ENCODE data around the gene SEMA4D.
"Not testable (repeated sequence)": the region's sequence is repeated elsewhere in the genome, so short reads cannot be mapped to it uniquely, and the experiment has no call there.

SEMA4D gene

GRCh38 chr9:89356782-89357181 is 141.1 kb downstream of the SEMA4D start:
- no peaks in the 10 kb centered on the region for H3K9me3 ChIP-seq (ENCODE audit: low read length)
- H2AFZ ChIP-seq (ENCODE audit: low read depth, low read length), result no peak overlapping the region
- H3K4me1 ChIP-seq (ENCODE audit: insufficient read depth, low read length), result no peaks in the 10 kb centered on the region
- H3K27me3 ChIP-seq (ENCODE audit: insufficient read depth, low read length), result no peaks in the 10 kb centered on the region
- peaks cover 91% of the 10 kb centered on the region for H3K36me3 ChIP-seq (ENCODE audit: insufficient read depth, low read length)
- H3K4me3 ChIP-seq (ENCODE audit: low read length), result no peak overlapping the region

GRCh38 chr9:89354471-89354870 is 143.4 kb downstream of the SEMA4D start:
- H3K9me3 ChIP-seq (ENCODE audit: low read length), result no peaks in the 10 kb centered on the region

DNA sequence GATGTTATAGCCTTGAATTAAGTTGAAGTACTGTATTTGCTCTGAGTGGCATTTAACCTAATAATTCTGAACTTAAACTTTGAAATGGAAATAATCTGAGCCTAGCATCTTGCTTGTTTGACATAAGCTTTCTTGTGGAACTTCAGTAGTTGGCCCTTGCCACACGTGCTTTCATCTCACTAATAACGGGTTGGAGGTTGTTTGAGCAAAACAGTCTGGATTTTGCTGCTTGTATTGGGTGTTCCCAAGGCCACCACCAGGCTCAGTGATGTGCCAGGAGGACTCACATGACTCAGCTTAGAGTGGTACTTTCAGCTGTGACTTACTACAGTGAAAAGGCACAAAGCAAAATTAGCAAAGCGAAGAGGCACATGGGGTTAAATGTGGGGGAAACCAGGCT is 143.9 kb downstream of the SEMA4D start:
- Histone ChIP-seq H3K27me3 (ENCODE audit: insufficient read depth, low read length) (no peaks in the 10 kb centered on the region), H3K4me3 (ENCODE audit: low read length) (no peak overlapping the region), H3K9me3 (ENCODE audit: low read length) (no peaks in the 10 kb centered on the region), H2AFZ (ENCODE audit: low read depth, low read length) (no peak overlapping the region), H3K4me1 (ENCODE audit: insufficient read depth, low read length) (no peaks in the 10 kb centered on the region), H3K36me3 (ENCODE audit: insufficient read depth, low read length) (peaks cover 95% of the 10 kb centered on the region)

More at GRCh38 chr9:89354471-89354870, 143.4 kb downstream of the SEMA4D start:
- Histone ChIP-seq H2AFZ (ENCODE audit: low read depth, low read length) (no peak overlapping the region), H3K27me3 (ENCODE audit: insufficient read depth, low read length) (no peaks in the 10 kb centered on the region), H3K4me1 (ENCODE audit: insufficient read depth, low read length) (no peaks in the 10 kb centered on the region), H3K4me3 (ENCODE audit: low read length) (no peak overlapping the region), H3K36me3 (ENCODE audit: insufficient read depth, low read length) (peaks cover 94% of the 10 kb centered on the region)

DNA sequence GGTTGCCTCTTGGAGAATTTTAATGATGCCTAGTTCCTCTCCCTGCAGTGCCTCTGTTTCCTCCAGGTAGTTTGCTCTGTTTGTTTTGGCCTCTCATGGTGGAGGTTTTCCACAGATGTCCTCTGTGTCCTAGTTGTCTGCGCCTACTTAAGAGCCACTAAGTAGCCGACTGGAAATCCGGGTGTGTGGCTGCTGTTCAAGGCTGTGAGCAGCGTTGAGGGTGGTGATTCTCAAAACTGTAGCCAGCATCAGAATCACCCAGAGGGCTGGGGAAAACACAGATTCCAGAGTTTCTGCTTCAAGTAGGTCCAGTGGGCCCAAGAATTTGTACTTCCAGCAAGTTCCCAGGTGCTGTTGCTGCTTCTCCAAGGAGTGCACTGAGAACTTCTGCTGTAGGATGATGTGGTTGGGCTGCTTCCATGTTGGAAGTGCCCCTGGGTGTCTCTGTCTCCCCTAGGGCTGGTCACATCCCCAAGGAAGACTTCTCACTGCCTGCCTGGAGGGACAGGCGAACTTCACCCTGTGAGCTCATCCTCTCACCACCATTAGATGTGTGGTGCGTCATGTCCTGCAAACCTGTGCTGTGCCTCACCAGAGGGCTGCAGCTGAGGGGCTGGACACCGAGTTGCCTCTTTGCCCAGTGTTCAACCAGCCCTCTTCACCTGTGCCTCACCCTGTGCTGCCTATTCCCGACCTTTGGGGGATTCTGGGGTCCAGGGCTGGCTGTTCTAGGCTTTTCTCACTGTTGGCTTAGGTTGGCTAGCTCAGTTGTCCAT is 144.9 kb downstream of the SEMA4D start:
- Histone ChIP-seq H3K4me1 (ENCODE audit: insufficient read depth, low read length) (no peaks in the 10 kb centered on the region), H3K4me3 (ENCODE audit: low read length) (no peak overlapping the region), H3K36me3 (ENCODE audit: insufficient read depth, low read length) (peaks cover 95% of the 10 kb centered on the region), H3K9me3 (ENCODE audit: low read length) (no peaks in the 10 kb centered on the region), H2AFZ (ENCODE audit: low read depth, low read length) (no peak overlapping the region), H3K27me3 (ENCODE audit: insufficient read depth, low read length) (no peaks in the 10 kb centered on the region)

DNA sequence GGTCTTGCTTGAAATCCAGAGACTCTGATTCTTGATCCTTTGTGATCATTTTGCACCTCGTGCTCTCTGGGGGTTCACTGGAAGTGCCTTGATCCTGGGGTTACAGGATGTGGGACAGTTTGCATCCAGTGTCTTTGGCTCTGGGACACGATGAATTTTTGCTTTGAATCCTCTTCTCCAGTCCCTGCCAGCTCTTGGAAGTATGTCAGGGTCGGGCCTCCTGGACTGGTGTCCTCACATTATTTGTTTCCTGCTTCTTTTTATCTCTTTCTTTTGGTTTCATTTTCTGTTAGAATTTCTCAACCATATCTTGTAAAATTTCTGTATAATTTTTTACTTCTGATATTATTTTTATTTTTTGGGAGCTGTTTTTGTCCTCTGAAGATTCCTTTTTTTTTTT is 145.5 kb downstream of the SEMA4D start:
- H3K36me3 ChIP-seq (ENCODE audit: insufficient read depth, low read length), result peaks cover 95% of the 10 kb centered on the region
- no peak overlapping the region for H2AFZ ChIP-seq (ENCODE audit: low read depth, low read length)
- no peaks in the 10 kb centered on the region for H3K9me3 ChIP-seq (ENCODE audit: low read length)
- H3K27me3 ChIP-seq (ENCODE audit: insufficient read depth, low read length), result no peaks in the 10 kb centered on the region
- no peaks in the 10 kb centered on the region for H3K4me1 ChIP-seq (ENCODE audit: insufficient read depth, low read length)
- no peak overlapping the region for H3K4me3 ChIP-seq (ENCODE audit: low read length)

- Histone ChIP-seq H3K4me1 (ENCODE audit: insufficient read depth, low read length) (no peaks in the 10 kb centered on the region), H2AFZ (ENCODE audit: low read depth, low read length) (no peak overlapping the region), H3K36me3 (ENCODE audit: insufficient read depth, low read length) (peaks cover 95% of the 10 kb centered on the region), H3K9me3 (ENCODE audit: low read length) (no peaks in the 10 kb centered on the region), H3K4me3 (ENCODE audit: low read length) (no peak overlapping the region), H3K27me3 (ENCODE audit: insufficient read depth, low read length) (no peaks in the 10 kb centered on the region)
Measured at GRCh38 chr9:89351584-89352300, 146.2 kb downstream of the SEMA4D start.

GRCh38 chr9:89350988-89351557 is 146.8 kb downstream of the SEMA4D start:
- H3K27me3 ChIP-seq (ENCODE audit: insufficient read depth, low read length), result no peaks in the 10 kb centered on the region
- peaks cover 95% of the 10 kb centered on the region for H3K36me3 ChIP-seq (ENCODE audit: insufficient read depth, low read length)
- H3K4me3 ChIP-seq (ENCODE audit: low read length), result no peak overlapping the region
- no peaks in the 10 kb centered on the region for H3K9me3 ChIP-seq (ENCODE audit: low read length)
- H2AFZ ChIP-seq (ENCODE audit: low read depth, low read length), result no peak overlapping the region
- H3K4me1 ChIP-seq (ENCODE audit: insufficient read depth, low read length), result no peaks in the 10 kb centered on the region

DNA sequence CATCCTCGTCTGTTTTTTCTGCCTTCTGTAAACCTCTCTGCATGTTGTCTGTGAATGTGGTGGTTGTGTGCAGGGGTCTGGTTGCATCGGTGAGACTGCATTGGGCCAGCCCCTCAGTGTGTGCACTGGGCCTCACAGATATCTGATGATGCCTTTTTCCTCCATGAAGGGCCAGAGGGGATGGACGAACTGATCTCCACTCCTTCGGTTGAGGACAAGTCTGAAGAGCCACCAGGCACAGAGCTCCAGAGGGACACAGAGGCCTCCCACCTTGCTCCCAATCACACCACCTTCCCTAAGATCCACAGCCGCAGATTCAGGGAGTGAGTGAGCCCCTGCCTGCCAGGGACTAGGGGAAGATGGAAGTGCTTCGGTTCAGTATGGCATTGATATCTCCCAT is 148.3 kb downstream of the SEMA4D start:
- H3K27me3 ChIP-seq (ENCODE audit: insufficient read depth, low read length), result no peaks in the 10 kb centered on the region
- H3K4me1 ChIP-seq (ENCODE audit: insufficient read depth, low read length), result no peaks in the 10 kb centered on the region
- peaks cover 95% of the 10 kb centered on the region for H3K36me3 ChIP-seq (ENCODE audit: insufficient read depth, low read length)
- no peak overlapping the region for H2AFZ ChIP-seq (ENCODE audit: low read depth, low read length)
- no peaks in the 10 kb centered on the region for H3K9me3 ChIP-seq (ENCODE audit: low read length)
- H3K4me3 ChIP-seq (ENCODE audit: low read length), result no peak overlapping the region

GRCh38 chr9:89347651-89348050 is 150.3 kb downstream of the SEMA4D start:
- Histone ChIP-seq H2AFZ (ENCODE audit: low read depth, low read length) (no peak overlapping the region), H3K27me3 (ENCODE audit: insufficient read depth, low read length) (no peaks in the 10 kb centered on the region), H3K36me3 (ENCODE audit: insufficient read depth, low read length) (peaks cover 97% of the 10 kb centered on the region), H3K9me3 (ENCODE audit: low read length) (peaks cover 7% of the 10 kb centered on the region), H3K4me3 (ENCODE audit: low read length) (no peak overlapping the region), H3K4me1 (ENCODE audit: insufficient read depth, low read length) (no peaks in the 10 kb centered on the region)

DNA sequence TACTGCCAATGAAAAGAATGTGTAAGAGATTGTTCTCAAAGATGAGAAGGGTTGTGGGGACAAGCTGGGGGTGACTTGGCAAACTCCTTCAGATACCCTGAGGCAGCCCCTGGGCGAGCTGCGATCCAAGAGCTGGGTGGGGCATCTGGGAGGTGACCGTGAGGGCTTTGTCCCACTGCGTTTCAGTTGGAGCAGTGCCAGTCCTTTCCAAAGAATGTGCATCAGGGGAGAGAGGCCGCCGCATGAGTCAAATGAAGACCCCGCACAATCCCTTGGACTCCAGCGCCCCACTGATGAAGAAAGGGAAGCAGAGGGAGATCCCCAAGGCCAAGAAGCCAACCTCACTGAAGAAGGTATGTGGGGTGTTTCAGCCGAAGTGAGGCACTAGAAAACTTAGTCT is 151.2 kb downstream of the SEMA4D start:
- Histone ChIP-seq H3K4me3 (ENCODE audit: low read length) (no peak overlapping the region), H3K9me3 (ENCODE audit: low read length) (peaks cover 7% of the 10 kb centered on the region), H3K27me3 (ENCODE audit: insufficient read depth, low read length) (no peaks in the 10 kb centered on the region), H3K36me3 (ENCODE audit: insufficient read depth, low read length) (peaks cover 98% of the 10 kb centered on the region), H2AFZ (ENCODE audit: low read depth, low read length) (no peak overlapping the region), H3K4me1 (ENCODE audit: insufficient read depth, low read length) (no peaks in the 10 kb centered on the region)

- Histone ChIP-seq H3K4me1 (ENCODE audit: insufficient read depth, low read length) (no peaks in the 10 kb centered on the region), H3K27me3 (ENCODE audit: insufficient read depth, low read length) (no peaks in the 10 kb centered on the region), H2AFZ (ENCODE audit: low read depth, low read length) (no peak overlapping the region), H3K4me3 (ENCODE audit: low read length) (no peak overlapping the region), H3K36me3 (ENCODE audit: insufficient read depth, low read length) (peaks cover 98% of the 10 kb centered on the region), H3K9me3 (ENCODE audit: low read length) (peaks cover 11% of the 10 kb centered on the region)
Measured at GRCh38 chr9:89345476-89345875, 152.4 kb downstream of the SEMA4D start.

DNA sequence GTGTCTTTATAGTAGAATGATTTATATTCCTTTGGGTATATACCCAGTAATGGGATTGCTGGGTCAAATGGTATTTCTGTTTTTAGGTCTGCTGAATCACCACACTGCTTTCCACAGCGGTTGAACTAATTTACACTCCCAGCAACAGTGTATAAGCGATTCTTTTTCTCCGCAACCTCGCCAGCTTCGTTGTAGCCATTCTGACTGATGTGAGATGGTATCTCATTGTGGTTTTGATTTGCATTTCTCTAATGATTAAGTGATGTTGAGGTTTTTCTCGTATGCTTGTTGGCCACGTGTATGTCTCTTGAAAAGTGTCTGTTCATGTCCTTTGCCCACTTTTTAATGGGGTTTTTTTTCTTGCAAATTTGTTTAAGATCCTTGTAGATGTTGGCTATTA is 154.1 kb downstream of the SEMA4D start:
- not testable (repeated sequence) for H3K4me1 ChIP-seq (ENCODE audit: insufficient read depth, low read length); H3K27me3 ChIP-seq (ENCODE audit: insufficient read depth, low read length); H2AFZ ChIP-seq (ENCODE audit: low read depth, low read length); H3K4me3 ChIP-seq (ENCODE audit: low read length)
- Histone ChIP-seq H3K36me3 (ENCODE audit: insufficient read depth, low read length) (peaks cover 98% of the 10 kb centered on the region), H3K9me3 (ENCODE audit: low read length) (peaks cover 12% of the 10 kb centered on the region)

- no peaks in the 10 kb centered on the region for H3K27me3 ChIP-seq (ENCODE audit: insufficient read depth, low read length)
- H3K4me3 ChIP-seq (ENCODE audit: low read length), result no peak overlapping the region
- no peak overlapping the region for H2AFZ ChIP-seq (ENCODE audit: low read depth, low read length)
- no peaks in the 10 kb centered on the region for H3K4me1 ChIP-seq (ENCODE audit: insufficient read depth, low read length)
- H3K9me3 ChIP-seq (ENCODE audit: low read length), result peaks cover 12% of the 10 kb centered on the region
- H3K36me3 ChIP-seq (ENCODE audit: insufficient read depth, low read length), result peaks cover 98% of the 10 kb centered on the region
Measured at GRCh38 chr9:89342948-89343347, 155.0 kb downstream of the SEMA4D start.
